SJSA1 (cell line): ENCODE measurements around the gene RASA3. TPM values are rescaled to one million over a fixed set of nuclear protein-coding genes. Genes with fewer than 3 reads are reported as not detected.

Source experiments
- DNase-seq, 2 experiments: peaks; one replicate each; pipeline ENCODE4 v3.0.0-alpha.2; 2015 to 2020; ENCODE audit warnings: low spot score in 2 of 2, low read depth in 1 of 2
- H3K27ac ChIP-seq: fragments of 250-450 bp; sonication (Bioruptor Pico); 2 replicates; pipeline ENCODE4 v1.5.1; 2020; ENCODE audit warnings: mild to moderate bottlenecking, moderate library complexity
- H3K27me3 ChIP-seq: fragments of 250-450 bp; sonication (Bioruptor Pico); replicated peaks from 2 replicates; pipeline ENCODE4 v1.5.1; 2020; ENCODE audit warnings: mild to moderate bottlenecking, moderate library complexity
- H3K36me3 ChIP-seq: fragments of 250-450 bp; sonication (Bioruptor Pico); 2 replicates; pipeline ENCODE4 v1.5.1; 2020; ENCODE audit warnings: mild to moderate bottlenecking
- H3K4me1 ChIP-seq: fragments of 250-450 bp; sonication (Bioruptor Pico); replicated peaks from 2 replicates; pipeline ENCODE4 v1.6.1; 2021; ENCODE audit warnings: mild to moderate bottlenecking
- H3K4me3 ChIP-seq: fragments of 250-450 bp; sonication (Bioruptor Pico); 2 replicates; pipeline ENCODE4 v1.5.1; 2020; ENCODE audit warnings: mild to moderate bottlenecking
- H3K9me3 ChIP-seq: fragments of 250-450 bp; sonication (Bioruptor Pico); replicated peaks from 2 replicates; pipeline ENCODE4 v1.5.1; 2020; ENCODE audit warnings: mild to moderate bottlenecking
- total RNA-seq: library from RNA; depleted of rRNA; stranded (reverse); fragments of >200 nt; shearing (Covaris generic); gene quantifications from 2 replicates; pipeline ENCODE4 v1.2.3, GENCODE V29; 2014

The RASA3 gene
- total RNA-seq, 1 experiment from 2014 or later: 19.8 TPM

DNA sequence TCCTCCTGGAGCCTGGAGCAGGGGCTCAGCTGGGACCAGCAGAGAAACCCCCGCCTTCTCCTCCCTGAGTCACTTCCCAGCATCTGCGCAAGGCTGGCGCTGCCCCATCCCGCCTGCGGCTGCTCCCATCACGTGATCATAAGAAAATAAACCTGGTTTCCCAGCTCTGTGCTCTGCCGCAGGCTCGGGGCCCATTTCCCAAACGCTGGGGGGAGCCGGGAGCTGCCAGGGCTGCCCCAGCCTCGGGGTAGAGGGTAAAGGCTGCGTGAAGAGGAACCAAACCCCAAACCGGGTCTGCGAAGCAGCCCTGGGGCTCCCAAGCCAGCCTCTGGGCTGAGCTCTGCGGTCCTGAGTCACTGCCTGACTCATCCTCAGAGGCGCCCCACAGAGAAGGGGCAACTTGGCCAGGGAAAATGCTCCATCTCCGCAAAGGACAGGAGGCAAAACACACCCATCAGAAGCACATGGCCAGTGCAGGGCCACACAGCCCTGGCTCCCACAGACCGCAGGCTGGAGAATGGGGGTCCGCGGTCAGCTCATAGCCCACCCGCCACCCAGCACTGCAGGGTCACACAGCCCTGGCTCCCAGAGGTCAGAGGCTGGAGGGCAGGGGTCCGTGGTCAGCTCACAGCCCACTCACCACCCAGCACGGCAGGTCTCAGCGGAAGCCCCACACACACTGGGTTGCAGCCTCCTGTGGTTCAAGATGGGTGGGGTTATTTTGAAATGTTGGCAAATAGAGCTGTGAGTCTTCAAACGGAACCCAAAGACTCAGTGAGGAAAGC lies 67.1 kb downstream of the RASA3 start:
- peaks cover 59% of the 10 kb centered on the region for H3K4me1 ChIP-seq
- DNase-seq: peak; percentile 95 to 98
- H3K27ac ChIP-seq: peak overlapping the region; percentile 75
- 0 out of 2 replicates have a peak, but pooled peaks cover 4% of the 10 kb centered on the region for H3K36me3 ChIP-seq
- no peaks in the 10 kb centered on the region for H3K9me3 ChIP-seq
- H3K27me3 ChIP-seq: no peaks in the 10 kb centered on the region
- peak overlapping the region; percentile 20 for H3K4me3 ChIP-seq

DNA sequence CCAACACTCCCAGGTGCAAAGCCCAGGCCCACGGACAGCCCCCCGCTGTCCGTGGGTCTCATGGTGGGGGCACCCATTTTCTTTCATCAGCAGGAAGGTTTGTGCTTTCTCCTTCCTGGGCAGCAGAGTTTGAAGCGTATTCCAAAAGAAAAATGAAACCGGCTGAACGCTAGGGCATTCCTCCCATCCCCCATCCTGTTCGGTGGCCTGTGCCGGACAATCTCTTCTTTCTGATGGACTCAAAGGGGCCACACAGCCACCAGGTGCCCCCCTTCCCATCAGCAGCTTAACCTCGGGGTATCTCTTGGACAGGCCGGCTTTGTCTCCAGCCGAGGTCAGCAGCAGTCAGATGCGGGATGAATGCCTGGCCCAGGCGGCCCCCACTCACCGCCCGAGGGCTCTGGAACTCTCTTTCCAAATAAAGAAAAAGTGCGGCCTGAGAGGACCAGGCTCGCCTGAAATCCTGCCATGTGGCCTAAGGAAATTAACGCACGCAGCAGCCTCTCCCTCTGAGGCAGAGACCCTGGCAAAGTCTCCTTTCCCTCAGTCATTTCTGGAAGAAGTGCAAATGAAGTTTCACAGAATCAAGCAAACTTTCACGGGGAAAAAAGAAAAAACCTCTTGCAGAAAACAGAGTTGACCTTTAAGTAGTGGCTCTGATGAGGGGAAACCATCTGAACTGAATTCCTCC lies 67.8 kb downstream of the RASA3 start:
- peak overlapping the region; percentile 75 for H3K27ac ChIP-seq
- peak overlapping the region; percentile 20 for H3K4me3 ChIP-seq
- no peaks in the 10 kb centered on the region for H3K9me3 ChIP-seq
- peak in 1 of 2 experiments; percentile 66 for DNase-seq
- peaks cover 59% of the 10 kb centered on the region for H3K4me1 ChIP-seq
- H3K27me3 ChIP-seq: no peaks in the 10 kb centered on the region
- peaks cover 10% of the 10 kb centered on the region for H3K36me3 ChIP-seq

DNA sequence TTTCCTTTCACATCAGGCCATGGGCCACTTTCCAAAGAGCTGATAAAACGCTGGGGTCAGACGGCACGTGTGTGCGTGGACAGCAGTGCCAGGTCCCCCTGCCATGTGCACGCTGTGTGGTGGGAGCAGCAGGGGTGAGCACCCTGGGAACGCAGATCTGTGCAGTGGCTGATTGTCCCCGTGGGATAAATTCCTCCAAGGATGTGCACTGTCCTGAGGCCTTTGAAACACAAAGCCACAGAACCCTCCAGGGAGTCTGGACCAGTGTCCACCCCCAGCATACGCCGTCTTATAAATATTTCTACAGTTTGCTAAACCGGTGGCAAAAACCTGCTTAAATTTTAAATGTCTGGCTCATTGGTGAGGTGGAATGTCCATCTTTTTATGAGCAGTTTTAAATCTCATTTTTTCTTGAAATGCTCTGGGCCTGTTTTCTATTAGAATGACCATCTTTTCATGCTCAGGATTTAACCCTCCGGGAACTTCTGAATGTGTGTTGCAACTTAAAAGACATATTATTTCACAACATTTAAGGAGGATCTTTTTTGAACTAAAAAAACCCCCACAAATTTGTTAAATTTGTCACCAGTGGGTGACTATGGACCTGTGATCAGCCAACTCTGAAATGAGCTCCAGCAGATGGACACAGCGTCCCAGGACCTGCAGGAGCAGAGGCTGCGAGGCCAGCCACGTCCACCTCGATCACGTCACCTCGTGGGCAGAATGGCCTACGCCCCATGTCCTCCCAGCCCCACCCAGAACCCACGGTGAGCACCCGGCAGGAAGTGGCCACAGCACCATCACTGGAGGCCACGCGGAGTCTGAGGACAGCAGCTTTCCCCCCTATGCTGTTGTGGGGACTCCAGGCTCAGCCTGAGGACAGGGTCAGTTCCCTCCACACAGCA lies 68.6 kb downstream of the RASA3 start:
- no peaks in the 10 kb centered on the region for H3K27me3 ChIP-seq
- peaks cover 10% of the 10 kb centered on the region for H3K36me3 ChIP-seq
- H3K4me1 ChIP-seq: peaks cover 57% of the 10 kb centered on the region
- DNase-seq: peak; percentile 48 to 61
- H3K27ac ChIP-seq: peak overlapping the region; percentile 75
- H3K9me3 ChIP-seq: no peaks in the 10 kb centered on the region
- peak overlapping the region; percentile 20 for H3K4me3 ChIP-seq

DNA sequence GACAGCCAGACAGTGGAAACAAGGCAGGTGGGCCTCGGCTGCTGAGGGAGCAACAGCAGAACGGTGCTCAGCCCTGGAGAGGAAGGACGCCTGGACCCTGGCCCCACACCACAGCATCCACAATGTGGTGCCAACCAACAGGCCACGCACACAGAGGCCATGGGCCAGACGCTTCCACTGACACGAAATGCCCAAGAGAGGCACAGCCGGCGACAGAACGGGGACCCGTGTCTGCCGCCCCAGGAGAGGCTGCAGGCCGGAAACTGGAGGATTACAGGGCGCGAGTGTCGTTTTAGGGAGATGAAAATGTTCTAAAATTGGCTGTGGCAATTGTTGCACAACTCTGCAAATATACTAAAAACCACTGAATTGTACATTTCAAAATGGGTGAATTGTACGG lies 69.7 kb downstream of the RASA3 start:
- no peak for DNase-seq
- no peaks in the 10 kb centered on the region for H3K9me3 ChIP-seq
- peaks cover 48% of the 10 kb centered on the region for H3K4me1 ChIP-seq
- no peaks in the 10 kb centered on the region for H3K27me3 ChIP-seq
- peaks cover 6% of the 10 kb centered on the region for H3K36me3 ChIP-seq
- no peak overlapping the region; the same call in 1 of the 2 replicates for H3K27ac ChIP-seq
- H3K4me3 ChIP-seq: no peak overlapping the region

DNA sequence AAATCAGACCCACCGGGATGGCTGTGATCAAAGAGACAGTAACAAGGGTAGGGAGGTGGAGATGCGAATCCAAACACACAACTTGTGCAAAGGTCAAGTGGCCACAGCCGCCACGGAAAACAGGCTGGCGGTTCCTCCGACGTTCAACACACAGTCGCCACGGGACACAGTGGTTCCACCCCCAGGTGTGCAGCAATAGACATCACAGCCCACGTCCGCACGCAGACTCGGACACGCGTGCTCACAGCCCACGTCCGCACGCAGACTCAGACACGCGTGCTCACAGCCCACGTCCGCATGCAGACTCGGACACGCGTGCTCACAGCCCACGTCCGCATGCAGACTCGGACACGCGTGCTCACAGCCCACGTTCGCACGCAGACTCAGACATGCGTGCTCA lies 70.1 kb downstream of the RASA3 start:
- Histone ChIP-seq H3K27me3 (no peaks in the 10 kb centered on the region), H3K4me1 (peaks cover 44% of the 10 kb centered on the region), H3K27ac (no peak overlapping the region)

DNA sequence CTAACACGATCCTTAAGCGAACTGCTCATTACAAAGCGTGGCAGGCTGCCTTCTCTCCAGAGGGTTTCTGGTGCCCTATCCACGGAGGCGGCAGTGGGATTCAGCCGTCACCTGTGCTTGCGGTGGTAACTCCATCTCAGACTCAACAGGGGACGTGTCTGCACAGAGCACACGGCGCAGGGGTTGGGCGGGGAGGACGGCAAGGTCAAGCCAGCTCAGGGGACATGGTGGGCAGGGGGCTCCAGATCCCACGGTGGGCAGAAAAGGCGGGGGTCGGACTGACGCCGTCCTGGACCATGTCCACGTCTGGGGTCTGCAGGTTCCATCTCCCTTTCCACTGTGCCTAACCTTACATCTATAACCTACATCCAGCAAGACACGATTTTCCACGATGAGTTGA lies 70.7 kb downstream of the RASA3 start:
- H3K4me1 ChIP-seq: peaks cover 38% of the 10 kb centered on the region
- no peaks in the 10 kb centered on the region for H3K9me3 ChIP-seq
- DNase-seq: no peak
- H3K36me3 ChIP-seq: peaks cover 6% of the 10 kb centered on the region
- no peaks in the 10 kb centered on the region for H3K27me3 ChIP-seq
- no peak overlapping the region for H3K4me3 ChIP-seq
- no peak overlapping the region for H3K27ac ChIP-seq

More for the DNA sequence above, 70.1 kb downstream of the RASA3 start:
- Histone ChIP-seq H3K9me3 (no peaks in the 10 kb centered on the region), H3K36me3 (peaks cover 6% of the 10 kb centered on the region), H3K4me3 (no peak overlapping the region)
- DNase-seq: no peak

DNA sequence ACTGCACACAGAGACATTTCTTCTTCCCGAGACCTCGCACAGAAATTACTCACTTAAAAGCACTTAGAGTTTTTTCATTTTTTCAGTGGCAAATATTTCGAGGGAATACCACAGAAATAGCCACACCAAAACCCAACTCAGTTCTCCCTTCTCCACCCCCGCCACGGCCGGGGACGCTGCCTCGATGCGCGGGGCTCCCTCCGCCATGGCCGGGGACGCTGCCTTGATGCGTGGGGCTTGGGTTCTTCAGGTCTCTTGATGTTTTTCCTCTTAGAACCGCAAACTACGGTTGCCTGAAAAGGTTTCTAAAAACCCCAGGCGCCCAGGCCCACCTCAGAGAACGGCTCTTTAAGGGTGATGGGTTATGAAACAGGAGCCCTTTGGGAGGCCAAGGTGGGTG lies 71.4 kb downstream of the RASA3 start:
- Histone ChIP-seq H3K4me3 (no peak overlapping the region), H3K9me3 (no peaks in the 10 kb centered on the region), H3K27me3 (no peaks in the 10 kb centered on the region), H3K36me3 (peaks cover 9% of the 10 kb centered on the region), H3K4me1 (peaks cover 31% of the 10 kb centered on the region), H3K27ac (no peak overlapping the region)
- no peak for DNase-seq

DNA sequence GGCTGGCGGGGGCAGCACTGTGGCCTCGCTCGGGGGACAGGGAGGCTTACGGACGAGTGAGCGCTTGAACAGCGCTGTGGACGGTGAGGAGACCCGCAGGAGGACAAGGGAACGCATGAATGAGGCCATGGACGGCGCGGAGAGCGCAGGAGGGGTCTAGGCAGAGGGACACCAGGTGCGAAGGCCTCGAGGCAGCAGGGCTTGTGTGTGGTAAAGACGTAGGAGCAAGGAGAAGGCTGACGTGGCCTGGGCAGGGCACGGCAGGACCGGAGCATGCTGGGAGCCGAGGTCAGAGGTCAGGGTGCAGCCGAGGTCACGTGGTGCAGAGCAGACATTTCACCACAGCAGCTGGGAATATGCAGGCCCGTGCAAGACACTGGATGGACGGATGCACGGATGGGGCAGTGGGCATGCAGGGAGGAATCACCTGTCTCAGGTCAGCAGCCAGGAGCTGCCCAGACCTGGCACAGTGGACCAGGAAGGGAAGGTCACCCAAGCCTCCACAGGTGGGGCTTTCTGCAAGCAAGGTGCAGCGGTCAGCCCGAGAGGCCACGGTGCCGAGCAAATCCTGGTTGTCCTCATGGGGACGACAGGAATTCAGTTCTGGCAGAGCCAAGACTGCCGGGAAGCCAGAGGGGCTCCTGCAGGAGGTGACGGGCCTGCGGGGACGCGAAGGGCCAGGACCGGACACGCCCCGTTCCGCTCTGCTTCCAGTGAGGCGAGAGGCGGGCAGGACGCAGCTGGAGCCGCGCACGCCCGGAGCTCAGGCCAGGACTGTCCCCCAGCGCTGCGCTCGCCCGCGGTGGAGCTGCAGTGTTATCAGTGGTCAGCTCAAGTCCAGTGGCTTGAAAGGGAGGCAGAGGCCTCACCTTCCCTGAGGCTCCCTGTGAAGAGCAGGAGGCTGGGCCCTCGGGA lies 72.2 kb downstream of the RASA3 start:
- Histone ChIP-seq H3K9me3 (no peaks in the 10 kb centered on the region), H3K4me3 (no peak overlapping the region), H3K4me1 (peaks cover 22% of the 10 kb centered on the region), H3K27ac (no peak overlapping the region), H3K36me3 (peaks cover 18% of the 10 kb centered on the region), H3K27me3 (no peaks in the 10 kb centered on the region)
- DNase-seq: no peak

DNA sequence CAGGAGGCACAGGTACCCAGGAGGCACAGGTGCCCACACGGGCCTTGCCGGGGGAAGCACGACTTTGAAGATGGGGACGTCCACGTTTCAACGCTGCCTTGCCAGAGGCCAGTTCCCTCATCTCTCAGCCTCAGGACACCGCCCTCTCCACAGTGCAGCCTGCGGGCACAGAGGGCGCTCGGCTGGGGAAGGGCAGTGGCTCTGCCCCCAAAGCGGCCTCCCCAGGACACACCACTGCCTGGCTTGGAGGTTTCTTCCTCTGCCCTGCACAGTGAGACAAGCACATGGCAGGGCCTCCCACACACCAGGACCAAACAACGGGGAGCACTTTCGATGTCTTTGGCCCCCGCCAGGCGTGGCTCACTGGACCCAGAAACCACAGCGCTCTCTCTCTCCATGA lies 73.0 kb downstream of the RASA3 start:
- peaks cover 25% of the 10 kb centered on the region for H3K36me3 ChIP-seq
- H3K27me3 ChIP-seq: no peaks in the 10 kb centered on the region
- H3K4me1 ChIP-seq: peaks cover 16% of the 10 kb centered on the region
- H3K4me3 ChIP-seq: no peak overlapping the region
- no peak overlapping the region for H3K27ac ChIP-seq
- DNase-seq: no peak
- no peaks in the 10 kb centered on the region for H3K9me3 ChIP-seq

DNA sequence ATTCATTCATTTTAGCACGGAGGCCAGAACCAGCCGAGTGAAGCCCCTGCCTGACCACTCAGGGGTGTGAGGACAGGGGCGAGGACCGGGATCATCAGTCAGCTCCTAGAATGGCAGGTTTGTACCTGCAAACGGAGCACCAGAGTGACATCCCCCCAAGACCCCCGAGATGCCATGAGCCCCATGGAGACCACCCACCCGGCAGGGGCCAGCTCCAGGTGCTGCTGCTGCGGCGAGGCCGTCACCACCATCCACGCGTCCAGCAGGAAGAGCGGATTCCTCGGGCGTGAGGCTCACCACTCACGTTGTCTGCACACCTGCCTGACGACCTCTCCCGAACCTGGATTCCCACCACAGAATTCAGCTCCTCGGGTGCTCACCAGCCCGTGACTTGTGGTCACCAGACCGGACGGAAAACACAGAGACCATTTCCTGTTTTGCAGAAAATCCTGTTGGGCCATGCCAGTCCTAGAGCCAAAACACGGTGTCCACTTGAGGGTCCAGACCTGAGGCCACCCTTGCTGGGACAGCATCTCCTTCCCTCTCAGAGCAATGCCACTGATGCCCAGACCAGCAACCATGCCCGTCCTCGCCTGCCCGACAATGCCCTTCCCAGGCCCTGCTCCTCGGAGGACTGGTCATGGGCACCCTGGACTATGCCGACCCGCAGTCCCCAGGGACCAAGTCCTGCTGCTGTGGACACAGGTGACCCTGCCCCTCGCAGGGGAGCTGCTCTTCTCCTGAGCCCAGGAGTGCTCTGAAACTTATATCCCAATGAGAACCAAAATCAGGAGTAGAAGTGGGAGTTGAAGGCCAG lies 74.2 kb downstream of the RASA3 start:
- Histone ChIP-seq H3K9me3 (no peaks in the 10 kb centered on the region), H3K36me3 (peaks cover 25% of the 10 kb centered on the region), H3K27ac (no peak overlapping the region), H3K4me1 (peaks cover 7% of the 10 kb centered on the region), H3K4me3 (no peak overlapping the region), H3K27me3 (no peaks in the 10 kb centered on the region)
- no peak for DNase-seq

DNA sequence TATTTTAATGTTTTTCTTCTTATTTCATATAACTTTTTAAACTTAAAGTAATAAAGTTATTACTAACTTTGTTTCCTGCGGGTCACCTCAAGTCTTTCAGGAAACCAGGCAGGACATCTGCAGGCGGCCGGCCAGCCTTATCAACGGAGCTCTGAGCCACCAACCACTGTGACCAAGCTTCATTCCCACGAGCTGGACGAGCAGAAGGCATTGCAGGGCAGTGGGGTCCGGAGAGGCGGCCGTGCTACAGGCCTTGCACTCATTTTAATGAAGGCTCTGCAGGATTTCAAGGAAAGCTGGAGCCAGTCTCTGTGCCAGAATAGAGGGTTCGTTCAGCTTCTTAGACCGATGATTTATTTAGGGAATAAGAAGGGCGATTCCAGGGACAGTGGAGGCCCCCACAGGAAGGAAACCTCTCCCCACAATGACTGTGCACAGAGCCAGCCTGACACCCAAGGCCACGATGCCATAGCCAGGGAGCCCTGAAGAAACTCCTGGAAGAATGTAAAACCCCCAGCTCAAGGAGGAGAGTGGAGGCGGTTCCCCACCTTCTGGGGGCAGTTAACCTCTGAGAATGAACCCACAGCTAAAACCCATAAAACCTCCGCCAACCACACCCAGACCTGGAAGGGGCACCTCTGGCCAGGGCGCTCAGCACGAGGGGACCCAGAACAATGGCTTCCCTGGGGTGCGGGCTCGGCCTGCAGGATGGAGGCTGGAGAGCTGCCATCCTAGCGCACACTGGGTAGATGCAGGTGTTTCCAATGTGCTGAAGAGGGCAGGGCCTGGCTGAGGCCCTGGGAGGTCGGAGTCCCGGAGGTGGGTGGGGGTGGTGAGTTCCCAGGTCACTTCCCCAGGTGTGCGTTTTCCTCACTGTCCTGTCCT lies 75.0 kb downstream of the RASA3 start:
- Histone ChIP-seq H3K27me3 (no peaks in the 10 kb centered on the region), H3K9me3 (no peaks in the 10 kb centered on the region), H3K4me3 (no peak overlapping the region), H3K36me3 (peaks cover 25% of the 10 kb centered on the region), H3K4me1 (peaks cover 6% of the 10 kb centered on the region), H3K27ac (no peak overlapping the region)
- no peak for DNase-seq
